GM18520 (cell line): ENCODE results near the gene MCC.
"Not testable (repeated sequence)": the region's sequence is repeated elsewhere in the genome, so short reads cannot be mapped to it uniquely, and the experiment has no call there.

ENCODE experiments used
- ATAC-seq: cut with Tn5 transposase; IDR thresholded peaks from one replicate; pipeline ENCODE4 v1.9.1; 2021; ENCODE audit not compliant: unreplicated experiment

MCC gene

DNA sequence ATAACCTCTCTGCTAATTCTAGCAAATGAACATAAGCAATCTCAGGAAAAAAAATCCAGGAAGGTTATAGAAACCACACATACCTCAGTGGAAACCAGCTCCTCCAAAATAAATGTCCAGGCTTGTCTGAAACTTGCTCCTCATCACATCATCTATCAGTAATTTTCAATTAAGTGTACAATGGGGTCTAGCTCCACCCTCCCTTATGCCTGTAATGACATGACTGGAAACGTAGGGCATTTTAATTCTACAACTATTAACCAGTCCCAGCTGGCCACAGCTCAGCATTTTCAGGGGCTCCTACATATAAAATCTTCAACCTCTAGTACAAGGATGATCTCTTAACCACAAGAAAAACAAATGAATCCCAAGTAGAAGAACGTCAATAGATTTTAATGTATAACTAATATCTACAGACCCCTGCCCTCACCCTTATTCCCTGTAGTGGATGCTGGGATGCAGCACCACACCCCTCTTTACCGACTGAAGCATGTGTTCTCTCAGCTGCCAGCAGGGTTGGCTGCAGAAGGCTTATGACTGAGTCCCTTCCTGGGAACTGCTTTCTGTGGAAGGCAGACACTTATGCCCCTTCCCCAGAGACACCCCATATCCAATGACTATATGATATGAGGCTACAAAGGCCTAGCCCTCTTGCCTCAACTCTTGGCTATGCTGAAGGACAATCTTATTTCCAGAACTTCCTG lies 60.2 kb downstream of the MCC start:
- ATAC-seq = no peak

DNA sequence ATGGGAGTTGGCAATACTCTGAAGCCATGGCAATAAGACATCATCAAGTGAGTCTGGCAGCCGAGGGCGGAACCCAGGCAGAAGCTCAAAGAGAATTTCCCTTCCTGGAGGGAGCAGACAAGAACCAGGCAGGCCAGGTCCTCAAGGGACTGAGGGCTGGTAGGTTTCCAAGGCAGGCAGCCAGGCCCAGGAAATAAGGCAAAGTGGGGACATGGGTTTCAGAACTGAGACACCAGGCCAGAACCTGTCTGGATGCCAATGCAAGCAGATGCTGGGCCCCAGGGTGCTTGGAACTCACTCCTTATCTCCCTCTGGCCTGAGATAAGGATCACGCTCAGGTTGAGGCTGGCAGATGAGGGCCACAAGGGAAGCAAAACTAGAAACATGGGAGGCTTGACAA lies 62.3 kb downstream of the MCC start:
- ATAC-seq = no peak

DNA sequence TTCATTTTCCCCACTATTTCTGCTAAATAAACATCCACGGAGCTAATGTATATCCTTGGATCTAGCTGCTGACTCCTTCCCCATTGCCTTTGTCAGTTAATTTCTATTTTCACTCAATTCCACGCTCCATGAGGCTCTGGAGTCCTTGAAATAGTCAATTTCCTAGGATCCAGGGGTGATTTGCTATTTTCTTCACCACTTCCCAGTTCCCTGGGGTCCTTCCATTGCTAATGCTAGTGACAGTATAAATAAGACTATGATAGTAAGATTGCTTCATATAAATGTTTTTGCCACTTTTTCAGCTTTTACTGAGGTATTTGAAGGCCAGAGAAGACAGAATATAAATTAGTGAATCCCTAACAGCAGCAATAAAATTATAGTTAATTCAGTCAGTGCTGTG lies 66.6 kb downstream of the MCC start:
- no peak for ATAC-seq

DNA sequence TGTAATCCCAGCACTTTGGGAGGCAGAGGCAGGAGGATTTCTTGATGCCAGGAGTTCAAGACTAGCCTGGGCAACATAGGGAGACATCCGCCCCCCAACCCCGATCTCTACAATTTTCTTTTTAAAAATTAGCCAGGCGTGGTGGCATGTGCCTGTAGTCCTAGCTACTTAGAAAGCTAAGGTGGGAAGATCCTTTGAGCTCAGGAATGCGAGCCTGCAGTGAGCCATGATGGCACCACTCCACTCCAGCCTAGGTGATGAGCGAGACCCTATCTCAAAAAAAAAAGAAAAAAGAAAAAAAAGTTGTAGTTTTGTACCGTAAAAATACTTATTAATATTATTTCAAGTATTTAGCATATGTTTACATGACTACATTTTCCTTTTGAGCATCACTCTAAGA lies 82.7 kb downstream of the MCC start:
- no peak for ATAC-seq

DNA sequence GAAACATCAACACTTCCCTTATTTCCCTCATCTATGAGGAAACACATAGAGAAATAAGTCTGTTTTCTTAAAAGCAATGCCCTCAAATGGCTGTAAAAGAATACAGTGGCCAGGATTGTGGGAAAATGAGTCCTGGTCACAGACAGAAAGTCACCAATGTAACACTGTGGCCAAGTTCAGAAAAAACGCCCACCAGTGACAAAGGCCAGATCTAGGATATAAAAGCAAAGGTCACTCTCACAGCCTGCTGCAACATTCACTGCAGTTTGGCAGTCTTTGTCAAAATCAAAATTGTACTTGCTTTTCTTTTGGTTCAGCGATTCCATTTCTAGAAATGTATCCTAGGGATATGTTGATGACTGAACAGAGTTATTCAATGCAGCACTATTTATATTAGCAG lies 84.0 kb downstream of the MCC start:
- no peak for ATAC-seq

DNA sequence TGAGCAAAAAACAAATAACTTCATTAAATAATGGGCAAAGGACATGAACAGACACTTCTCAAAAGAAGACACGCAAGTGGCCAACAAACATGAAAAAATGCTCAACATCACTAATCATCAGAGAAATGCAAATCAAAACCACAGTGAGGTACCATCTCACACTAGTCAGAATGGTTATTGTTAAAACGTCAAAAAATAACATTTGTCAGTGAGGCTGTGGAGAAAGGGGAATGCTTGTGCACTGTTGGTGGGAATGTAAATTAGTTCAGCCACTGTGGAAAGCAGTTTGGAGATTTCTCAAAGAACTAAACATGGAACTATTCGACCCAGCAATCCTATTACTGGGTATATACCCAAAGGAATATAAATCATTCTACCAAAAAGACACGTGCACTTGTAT lies 90.3 kb downstream of the MCC start:
- ATAC-seq = not testable (repeated sequence)

DNA sequence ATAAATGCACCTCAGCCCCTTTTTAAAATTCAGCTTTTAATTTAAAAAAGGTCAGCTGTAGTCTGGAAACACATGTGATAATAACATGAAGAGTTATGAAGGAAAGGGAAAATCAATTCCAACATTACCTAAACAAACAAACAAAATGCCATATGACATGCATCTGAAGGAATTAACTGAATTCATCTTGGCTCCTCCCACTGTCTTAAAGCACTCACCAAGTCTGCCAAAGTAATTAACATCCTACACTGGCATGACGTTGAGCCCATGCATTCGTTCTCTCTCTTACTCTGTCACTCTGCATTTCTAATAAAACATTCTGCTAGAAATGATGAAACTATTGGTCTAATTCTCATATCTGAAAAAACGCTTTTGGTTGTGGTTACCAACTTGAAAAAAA lies 91.2 kb downstream of the MCC start:
- no peak for ATAC-seq

DNA sequence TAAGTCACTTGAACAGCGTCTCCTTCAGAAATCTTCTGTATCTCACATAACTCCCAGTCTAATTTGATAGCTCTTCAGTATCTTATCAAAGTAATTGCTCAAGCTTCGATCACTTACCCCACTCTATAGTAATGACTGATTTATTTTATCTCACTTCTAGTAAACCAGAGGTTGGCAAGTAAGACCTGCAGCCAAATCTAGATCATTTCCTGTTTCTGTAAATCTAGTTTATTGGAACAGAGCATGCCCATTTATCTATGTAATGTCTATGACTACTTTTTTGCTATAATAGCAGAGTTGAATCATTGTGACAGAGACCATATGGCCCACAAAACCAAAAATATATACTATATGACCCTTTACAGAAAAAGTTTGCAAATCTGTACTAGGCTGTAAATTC lies 93.6 kb downstream of the MCC start:
- ATAC-seq = no peak

DNA sequence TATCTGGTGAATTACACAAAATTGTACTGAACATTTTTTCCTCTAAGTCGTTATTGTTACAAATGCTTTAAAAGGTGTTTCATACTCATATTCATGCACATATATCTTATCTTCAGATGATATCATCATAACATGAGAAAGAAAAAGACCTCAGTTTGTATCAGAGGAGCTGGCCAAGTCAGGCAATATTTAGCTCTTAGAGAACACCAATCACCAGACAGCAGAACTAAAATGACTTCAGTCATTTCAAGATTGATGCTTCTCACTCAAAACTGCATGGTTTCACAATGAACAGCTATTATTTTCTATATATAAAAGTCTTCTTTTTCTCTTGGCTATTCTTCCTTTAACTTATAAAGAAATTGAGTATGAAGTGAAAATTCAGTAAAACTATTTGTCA lies 98.0 kb downstream of the MCC start:
- no peak for ATAC-seq

DNA sequence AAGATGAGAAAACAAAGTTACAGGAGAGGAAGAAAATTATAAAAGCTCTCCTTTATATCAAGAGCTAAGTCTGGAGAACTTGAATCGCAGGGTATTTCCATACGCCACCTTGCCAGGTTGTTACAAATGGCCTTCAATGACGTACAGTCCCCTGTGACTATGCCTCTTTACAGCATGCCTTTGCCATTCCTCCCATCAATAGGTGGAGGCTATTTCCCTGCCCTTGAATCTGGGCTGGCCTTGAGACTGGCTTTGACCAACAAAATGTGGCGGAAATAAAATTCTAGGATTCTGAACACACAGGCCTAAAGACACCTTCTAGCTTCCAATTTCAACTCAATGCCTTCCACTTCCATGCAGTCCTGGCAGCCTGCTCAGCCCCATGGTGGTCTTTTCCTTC lies 99.1 kb downstream of the MCC start:
- no peak for ATAC-seq

DNA sequence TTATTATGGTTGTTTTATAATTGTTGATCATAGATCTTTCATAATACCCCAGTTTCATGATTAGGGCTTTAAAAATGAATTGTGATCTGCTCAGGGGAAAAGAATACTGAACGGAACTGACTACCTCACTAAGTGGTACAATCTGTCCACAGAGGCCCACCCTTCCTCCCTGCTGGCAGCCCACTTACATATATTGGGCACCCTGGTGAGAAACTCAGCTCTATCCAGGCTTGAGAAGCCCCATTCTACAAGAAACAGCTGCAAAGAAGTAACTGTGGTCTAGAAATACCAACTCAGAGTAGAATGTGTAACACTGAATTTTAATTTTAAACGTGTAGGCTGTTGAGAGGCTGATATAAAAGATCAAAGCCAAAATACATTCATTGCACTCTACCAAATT lies 100.4 kb downstream of the MCC start:
- no peak for ATAC-seq

DNA sequence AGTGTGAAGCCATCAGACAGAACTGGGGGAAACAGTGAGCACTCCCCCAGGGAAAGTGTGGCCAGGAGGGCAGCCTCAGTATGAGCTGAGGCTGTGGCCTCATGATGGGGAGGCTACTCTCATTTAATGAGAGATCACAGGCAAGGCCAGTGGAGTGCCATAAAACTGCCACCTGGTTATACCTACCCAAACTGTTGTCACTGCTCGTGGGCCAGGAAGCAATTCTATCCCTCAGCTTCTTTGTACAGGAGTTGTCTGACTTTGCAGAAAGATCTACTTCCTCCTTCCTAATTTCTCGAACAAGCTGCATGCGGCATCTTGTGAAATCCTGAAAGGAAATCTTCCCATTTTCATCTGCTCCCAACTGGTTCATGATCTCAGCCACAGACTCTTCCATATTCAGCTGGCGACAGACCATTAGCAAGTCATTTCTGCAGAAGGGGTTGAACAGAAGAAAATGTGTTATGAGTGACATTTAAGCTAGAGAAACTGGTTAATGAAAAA lies 103.4 kb downstream of the MCC start:
- ATAC-seq = no peak

DNA sequence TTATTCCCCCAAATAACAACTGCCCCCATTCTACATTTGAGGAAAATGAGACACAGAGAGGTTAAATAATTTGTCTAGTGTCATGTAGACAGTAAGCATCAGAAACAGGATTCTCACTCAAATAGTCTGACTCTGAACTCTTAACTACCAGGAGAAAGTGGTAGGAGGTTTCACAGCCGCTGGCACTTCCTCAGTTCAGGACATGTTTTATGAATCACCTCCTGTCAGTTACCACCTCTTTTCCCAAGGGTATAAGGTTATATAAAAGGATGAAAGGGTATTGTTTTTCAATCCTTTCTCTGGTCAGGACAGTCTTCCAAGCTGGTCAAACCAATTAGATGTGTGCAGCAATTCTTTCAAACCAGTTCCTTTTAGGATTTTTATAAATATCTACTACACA lies 105.5 kb downstream of the MCC start:
- ATAC-seq = no peak

DNA sequence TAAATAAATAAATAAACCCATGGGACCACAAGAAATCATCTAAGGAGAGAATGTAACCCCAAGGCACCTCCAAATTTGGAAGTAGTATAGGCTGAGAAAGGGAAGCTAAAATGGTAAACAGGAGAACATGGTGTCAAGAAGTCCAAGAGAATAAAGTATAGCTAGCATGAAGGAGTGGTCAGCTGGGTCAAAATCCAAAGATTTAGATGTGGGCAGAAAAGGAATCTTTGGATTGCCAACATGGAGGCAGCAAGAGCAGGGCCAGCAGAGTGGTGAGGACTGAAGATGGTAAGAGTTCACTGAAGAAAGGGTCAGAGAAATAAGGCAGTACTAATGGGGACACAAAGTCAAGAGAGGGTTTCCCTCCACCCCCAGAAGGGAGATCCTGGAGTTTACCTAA lies 106.5 kb downstream of the MCC start:
- ATAC-seq = no peak

DNA sequence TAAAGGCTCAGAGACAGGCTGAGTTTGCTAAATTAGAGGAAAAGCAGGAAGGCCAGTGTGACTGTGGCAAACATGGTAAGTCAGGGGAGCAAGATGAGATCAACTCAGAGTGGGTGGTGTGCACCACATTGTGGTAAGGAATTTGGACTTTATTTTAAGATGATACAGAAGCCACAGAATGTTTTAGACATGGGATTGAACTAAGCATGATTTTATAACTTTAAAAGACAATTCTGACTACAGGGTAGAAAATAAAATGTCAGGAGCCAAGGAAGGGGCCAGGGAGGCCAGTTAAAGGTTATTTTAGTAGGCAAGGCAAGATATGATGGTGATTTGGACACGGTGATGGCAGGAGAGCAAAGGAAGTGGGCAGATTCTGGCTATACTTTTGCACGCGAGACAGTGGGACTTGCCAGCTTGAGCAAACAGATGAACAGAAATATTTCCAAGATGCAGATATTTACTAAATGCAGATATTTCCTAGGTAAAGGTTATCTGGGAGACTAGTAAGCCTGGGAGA lies 107.4 kb downstream of the MCC start:
- no peak for ATAC-seq

DNA sequence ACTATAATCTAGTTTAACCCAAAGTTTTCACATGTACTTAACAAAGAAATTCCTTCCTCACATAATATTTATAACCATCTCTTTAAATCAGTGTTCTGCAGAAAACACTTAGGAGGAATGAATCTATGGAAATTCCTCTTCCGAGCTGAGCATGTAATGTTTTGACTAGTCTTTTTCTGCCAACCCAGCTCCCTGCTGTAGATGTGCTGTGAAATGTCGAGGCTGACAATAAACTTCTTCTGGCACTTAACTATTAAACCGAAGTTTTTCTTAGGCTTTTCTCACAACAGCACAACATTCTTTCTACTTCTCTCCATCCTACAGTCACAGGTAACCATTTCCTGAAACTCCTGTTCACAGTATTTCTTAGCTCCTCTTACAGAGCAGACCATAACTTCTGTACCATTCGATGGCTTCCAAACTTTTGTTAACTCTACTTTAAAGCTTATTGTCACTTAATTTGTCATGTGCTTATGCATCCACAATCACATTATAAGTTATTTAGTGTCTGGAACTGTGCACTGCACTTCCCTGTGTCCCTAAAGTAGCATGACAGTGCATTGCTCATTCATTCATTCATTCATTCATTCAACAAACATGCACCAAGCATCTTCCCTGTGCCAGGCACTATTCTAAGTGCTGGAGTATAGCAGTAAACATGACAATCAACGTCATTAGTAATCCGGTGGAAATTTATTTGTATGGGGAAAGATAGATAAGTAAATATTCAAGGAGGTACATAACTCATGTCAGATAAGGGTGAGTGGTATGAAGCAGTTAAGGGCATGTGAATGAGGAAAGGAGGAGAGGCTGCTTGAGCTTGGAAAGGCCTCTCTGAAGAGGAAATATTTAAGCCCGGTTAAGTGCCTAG lies 108.1 kb downstream of the MCC start:
- ATAC-seq = no peak

DNA sequence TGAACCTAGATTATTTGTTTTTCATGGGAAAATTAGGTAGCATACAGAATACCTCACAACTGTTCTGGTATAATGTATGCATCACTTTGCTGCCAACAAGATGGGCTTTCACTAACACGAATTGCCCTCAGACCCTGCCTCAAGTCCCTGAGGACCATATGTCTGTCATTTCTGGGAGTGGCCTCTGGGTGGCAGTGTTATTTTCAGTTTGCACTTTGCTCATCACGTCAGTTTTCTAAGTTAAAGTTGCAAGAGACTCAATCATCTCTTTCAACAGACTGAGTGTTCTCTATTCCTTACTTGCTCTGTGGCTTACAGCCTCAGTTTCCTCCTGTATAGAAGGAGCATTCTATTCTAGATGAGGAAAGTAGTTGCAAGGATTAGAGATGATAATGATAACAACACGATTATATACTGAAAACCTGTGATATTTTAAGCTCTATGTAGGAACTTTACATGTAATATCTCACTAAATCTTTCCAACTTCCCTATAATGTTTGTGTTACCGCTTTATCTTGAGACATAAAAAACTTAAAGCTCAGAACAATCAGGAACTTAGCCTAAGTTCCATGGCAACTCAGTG lies 109.2 kb downstream of the MCC start:
- no peak for ATAC-seq

DNA sequence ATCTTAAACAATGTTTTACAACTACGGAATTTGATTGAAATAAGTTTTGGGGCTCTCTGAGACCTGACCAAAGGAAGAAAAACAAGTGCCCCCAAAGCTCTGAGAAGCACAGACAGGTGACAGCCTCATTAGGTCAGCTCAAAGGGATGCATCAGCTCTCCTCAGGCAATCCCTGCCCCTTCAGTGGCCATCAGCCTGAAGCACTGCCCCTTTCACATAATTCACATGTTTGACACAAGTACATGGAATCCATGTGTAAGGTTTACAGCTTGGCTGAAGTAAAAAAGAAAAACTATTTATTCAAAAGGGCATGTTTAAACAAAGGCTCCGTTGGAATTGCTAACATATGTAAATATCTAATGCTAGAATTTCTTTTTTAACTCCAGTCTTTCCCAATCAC lies 109.7 kb downstream of the MCC start:
- ATAC-seq = no peak

DNA sequence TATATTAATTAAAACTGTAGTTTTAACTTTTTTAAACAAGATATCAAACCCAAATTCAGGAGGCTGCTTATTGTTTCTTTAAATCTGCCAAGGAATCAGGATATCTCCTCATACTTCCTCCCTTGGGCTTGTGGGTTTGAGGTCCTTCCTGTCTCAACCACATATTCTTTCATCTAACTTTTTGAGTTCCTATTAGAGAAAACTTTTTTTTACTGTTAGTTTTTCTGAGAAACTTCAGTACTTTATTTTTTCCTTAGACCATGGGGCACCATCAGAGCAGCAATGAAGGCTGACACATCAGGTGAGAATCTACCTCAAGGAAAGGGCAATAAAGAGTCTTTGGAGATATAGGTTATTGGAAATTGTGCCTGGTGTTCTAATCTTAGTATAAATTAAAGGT lies 110.2 kb downstream of the MCC start:
- no peak for ATAC-seq

DNA sequence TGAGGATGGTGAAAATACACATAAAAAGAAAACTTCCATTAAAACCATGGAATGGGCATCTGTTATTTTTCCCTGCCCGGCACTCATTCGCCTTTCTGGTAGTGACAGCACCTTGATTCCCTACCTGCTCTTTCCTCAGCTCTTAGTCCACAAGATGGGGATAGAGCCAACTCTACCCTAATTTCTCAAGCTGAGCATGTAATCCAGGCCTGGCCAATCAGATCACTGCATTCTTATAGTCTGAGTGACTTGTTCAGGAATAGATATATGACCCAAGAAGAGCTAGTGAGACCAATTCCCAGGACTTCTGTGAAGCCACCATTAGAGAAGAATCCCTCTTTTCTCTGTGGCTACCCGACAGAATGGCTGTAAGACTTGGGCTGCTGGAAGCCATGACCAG lies 111.6 kb downstream of the MCC start:
- no peak for ATAC-seq

DNA sequence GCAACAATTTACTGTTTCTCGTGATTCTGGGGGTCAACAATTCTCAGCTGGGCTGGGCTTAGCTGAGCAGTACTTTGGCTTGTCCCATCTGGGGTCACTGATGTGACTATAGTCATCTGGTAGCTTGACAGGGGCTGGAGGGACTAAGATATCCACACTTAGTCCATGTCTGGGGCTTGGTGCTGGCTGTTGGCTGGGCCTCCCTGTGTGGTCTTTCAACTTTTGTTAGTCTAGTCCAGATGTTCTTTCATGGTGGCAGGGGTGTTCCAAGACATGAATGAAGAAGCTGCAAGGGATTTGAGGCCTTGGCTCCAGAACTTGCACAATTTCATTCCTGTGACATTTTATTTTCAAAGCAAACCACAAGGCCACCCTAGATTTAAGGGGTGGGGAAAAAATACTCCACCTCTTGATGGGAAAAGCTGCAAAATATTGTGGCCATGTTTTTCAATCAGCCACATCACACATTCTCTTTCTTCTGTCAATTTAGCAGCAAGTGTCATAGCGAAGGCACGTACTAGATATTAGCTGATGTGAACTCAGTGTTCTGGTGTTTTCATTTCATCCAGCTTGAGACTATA lies 112.7 kb downstream of the MCC start:
- ATAC-seq = no peak
